ENCODE measurements around the gene MAP2K5.

DNA sequence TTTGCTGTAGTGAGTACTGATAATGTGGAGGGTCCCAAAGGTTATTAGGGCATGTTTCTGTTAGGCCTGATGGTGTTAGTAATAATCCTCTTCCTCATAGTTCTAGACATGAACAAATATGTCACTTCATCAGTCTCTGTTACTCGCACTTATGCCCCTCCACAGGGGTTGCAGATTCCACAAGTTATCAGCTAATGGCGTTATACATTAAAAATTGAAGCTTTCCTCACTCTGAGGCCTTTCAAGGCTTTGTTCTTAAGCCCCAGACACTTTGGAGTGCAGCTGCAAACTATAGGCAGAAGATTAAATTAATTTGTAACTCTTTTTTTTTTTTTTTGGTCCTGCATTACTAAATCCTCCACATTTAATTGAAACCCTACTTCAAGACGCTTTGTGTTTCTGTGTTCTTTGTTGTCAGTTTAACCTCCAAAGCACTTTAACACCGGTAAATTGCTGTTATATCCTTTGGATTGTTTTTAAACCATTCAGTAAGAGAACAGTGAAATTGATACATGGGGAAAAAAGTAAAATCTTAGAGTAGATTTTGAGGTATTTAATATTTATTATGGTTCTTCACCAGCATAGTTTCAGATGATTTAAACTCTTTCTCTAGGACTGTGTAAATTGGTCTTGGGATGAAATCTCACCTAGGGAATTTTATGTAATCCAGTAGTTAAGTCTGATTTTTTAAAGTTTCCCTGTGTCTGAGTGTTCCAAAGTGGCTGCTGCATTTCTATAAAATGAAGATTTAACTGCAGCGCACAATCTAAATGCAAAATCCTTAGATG lies 179.7 kb downstream of the MAP2K5 start:
- TF ChIP-seq, protein P1, sequence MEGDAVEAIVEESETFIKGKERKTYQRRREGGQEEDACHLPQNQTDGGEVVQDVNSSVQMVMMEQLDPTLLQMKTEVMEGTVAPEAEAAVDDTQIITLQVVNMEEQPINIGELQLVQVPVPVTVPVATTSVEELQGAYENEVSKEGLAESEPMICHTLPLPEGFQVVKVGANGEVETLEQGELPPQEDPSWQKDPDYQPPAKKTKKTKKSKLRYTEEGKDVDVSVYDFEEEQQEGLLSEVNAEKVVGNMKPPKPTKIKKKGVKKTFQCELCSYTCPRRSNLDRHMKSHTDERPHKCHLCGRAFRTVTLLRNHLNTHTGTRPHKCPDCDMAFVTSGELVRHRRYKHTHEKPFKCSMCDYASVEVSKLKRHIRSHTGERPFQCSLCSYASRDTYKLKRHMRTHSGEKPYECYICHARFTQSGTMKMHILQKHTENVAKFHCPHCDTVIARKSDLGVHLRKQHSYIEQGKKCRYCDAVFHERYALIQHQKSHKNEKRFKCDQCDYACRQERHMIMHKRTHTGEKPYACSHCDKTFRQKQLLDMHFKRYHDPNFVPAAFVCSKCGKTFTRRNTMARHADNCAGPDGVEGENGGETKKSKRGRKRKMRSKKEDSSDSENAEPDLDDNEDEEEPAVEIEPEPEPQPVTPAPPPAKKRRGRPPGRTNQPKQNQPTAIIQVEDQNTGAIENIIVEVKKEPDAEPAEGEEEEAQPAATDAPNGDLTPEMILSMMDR (IDR thresholded peaks at IDR 0.05), result no peak
- no peak for TF ChIP-seq POLR2A (IDR thresholded peaks at IDR 0.05)
